Fibroblast of lung (primary cell): ENCODE data around the gene PROK1. TPM values are rescaled to one million over a fixed set of nuclear protein-coding genes. Genes with fewer than 3 reads are reported as not detected.

Experiments used
- DNase-seq, 2 donors: peaks; one replicate each; pipeline versions ENCODE4 v3.0.0 to v3.0.0-alpha.2; 2010; ENCODE audit warnings: low read depth in 2 of 2
- H2AFZ ChIP-seq: 2 replicates; pipeline ENCODE4 v1.5.1; 2012; ENCODE audit warnings: low read length, control low read depth, inconsistent platforms
- H3K27ac ChIP-seq: 2 replicates; pipeline ENCODE4 v1.5.1; 2011; ENCODE audit warnings: low read length, control low read depth; ENCODE audit not compliant: insufficient read depth
- H3K27me3 ChIP-seq: 2 replicates; pipeline ENCODE4 v1.5.1; 2011; ENCODE audit warnings: mild to moderate bottlenecking, low read length; ENCODE audit not compliant: control insufficient read depth, insufficient read depth
- H3K36me3 ChIP-seq: 2 replicates; pipeline ENCODE4 v1.5.1; 2011; ENCODE audit warnings: low read length; ENCODE audit not compliant: control insufficient read depth, insufficient read depth
- H3K4me1 ChIP-seq: 2 replicates; pipeline ENCODE4 v1.5.1; 2011; ENCODE audit warnings: low read length; ENCODE audit not compliant: control insufficient read depth, insufficient read depth; ENCODE audit errors: extremely low read depth
- H3K4me2 ChIP-seq: 2 replicates; pipeline ENCODE4 v1.5.1; 2011; ENCODE audit warnings: low read length, control low read depth; ENCODE audit not compliant: insufficient read depth; ENCODE audit errors: extremely low read depth
- H3K4me3 ChIP-seq, 4 experiments: fragments of 200-600 bp in 1 of 4; sonication (generic) in 1 of 4; replicated peaks in 1 of 4; 2 replicates each; pipeline ENCODE4 v1.5.1; 2011 to 2016; ENCODE audit warnings: low read length in 4 of 4, low read depth in 3 of 4, mild to moderate bottlenecking in 3 of 4, control low read depth in 2 of 4, inconsistent platforms in 1 of 4, mixed read lengths in 1 of 4; ENCODE audit not compliant: insufficient read depth in 1 of 4; ENCODE audit errors: control extremely low read depth in 1 of 4
- H3K79me2 ChIP-seq: 2 replicates; pipeline ENCODE4 v1.5.1; 2012; ENCODE audit warnings: mild to moderate bottlenecking, low read length, inconsistent platforms; ENCODE audit not compliant: control insufficient read depth, insufficient read depth
- H3K9ac ChIP-seq: 2 replicates; pipeline ENCODE4 v1.5.1; 2011; ENCODE audit warnings: mild to moderate bottlenecking, low read length, control low read depth; ENCODE audit not compliant: insufficient read depth
- H3K9me3 ChIP-seq: 2 replicates; pipeline ENCODE4 v1.5.1; 2012; ENCODE audit warnings: low read depth, low read length; ENCODE audit not compliant: control insufficient read depth, insufficient read depth
- H4K20me1 ChIP-seq: 2 replicates; pipeline ENCODE4 v1.5.1; 2011; ENCODE audit warnings: low read length; ENCODE audit not compliant: control insufficient read depth, insufficient read depth; ENCODE audit errors: extremely low read depth
- CTCF ChIP-seq, 2 donors: IDR thresholded peaks in 1 of 2; conservative IDR thresholded peaks in 1 of 2; 1 replicate in 1 of 2; 2 replicates in 1 of 2; pipeline ENCODE4 v1.5.1; 2011 to 2012; ENCODE audit warnings: low read length in 2 of 2, control low read depth in 1 of 2, inconsistent platforms in 1 of 2, low read depth in 1 of 2, mild to moderate bottlenecking in 1 of 2
- EZH2 ChIP-seq: IDR thresholded peaks from 2 replicates; pipeline ENCODE4 v1.5.1; 2012; ENCODE audit warnings: low read length, control low read depth, mild to moderate bottlenecking; ENCODE audit errors: missing control alignments
- polyA plus RNA-seq, 2 donors: library from polyadenylated mRNA; depleted of rRNA in 1 of 2; stranded (reverse) in 1 of 2; unstranded in 1 of 2; fragments of >200 nt; gene quantifications; 2 replicates each; pipeline ENCODE4 v1.2.1, GENCODE V29; 2011 to 2012; ENCODE audit warnings: missing spikeins in 1 of 2
- total RNA-seq: library from RNA; depleted of rRNA; stranded (reverse); fragments of >200 nt; gene quantifications from 2 replicates; pipeline ENCODE4 v1.2.1, GENCODE V29; 2014

The PROK1 gene
- total and polyA plus RNA-seq, 2 donors (not counting 1 experiment from before 2014, with no cell fraction given), result not detected

- Histone ChIP-seq H3K27ac (no peak overlapping the region), H3K79me2 (no peaks in the 10 kb centered on the region)
- TF ChIP-seq EZH2, result no peak
- no peak for TF ChIP-seq CTCF (conservative IDR thresholded peaks at IDR 0.05 in 1 of 2, IDR thresholded peaks at IDR 0.05 in 1 of 2; ENCODE audit: low read depth in 1 of 2, low read length in 2 of 2)
These were observed 47.3 kb downstream of the PROK1 start for GRCh38 chr1:110498270-110498669.

GRCh38 chr1:110501488-110502132 is 50.7 kb downstream of the PROK1 start:
- H3K4me1 ChIP-seq, result no peaks in the 10 kb centered on the region
- H3K9ac ChIP-seq, result no peak overlapping the region
- DNase-seq, result no peak
- no peak overlapping the region for H2AFZ ChIP-seq
- no peak overlapping the region for H3K4me3 ChIP-seq
- H3K4me2 ChIP-seq, result no peak overlapping the region
- H3K36me3 ChIP-seq, result no peaks in the 10 kb centered on the region
- no peaks in the 10 kb centered on the region for H3K79me2 ChIP-seq
- no peaks in the 10 kb centered on the region for H3K9me3 ChIP-seq
- H3K27ac ChIP-seq, result no peak overlapping the region
- TF ChIP-seq CTCF (conservative IDR thresholded peaks at IDR 0.05 in 1 of 2, IDR thresholded peaks at IDR 0.05 in 1 of 2; ENCODE audit: low read depth in 1 of 2, low read length in 2 of 2), result no peak
- no peak for TF ChIP-seq EZH2
- H3K27me3 ChIP-seq, result peaks cover 3% of the 10 kb centered on the region
- no peaks in the 10 kb centered on the region for H4K20me1 ChIP-seq

More at GRCh38 chr1:110498270-110498669, 47.3 kb downstream of the PROK1 start:
- H3K36me3 ChIP-seq, result no peaks in the 10 kb centered on the region
- H3K4me1 ChIP-seq, result no peaks in the 10 kb centered on the region
- no peak overlapping the region for H2AFZ ChIP-seq
- no peaks in the 10 kb centered on the region for H3K9me3 ChIP-seq
- H4K20me1 ChIP-seq, result no peaks in the 10 kb centered on the region
- no peak for DNase-seq
- no peak overlapping the region for H3K4me2 ChIP-seq
- H3K9ac ChIP-seq, result no peak overlapping the region
- H3K4me3 ChIP-seq, result no peak overlapping the region
- peaks cover 8% of the 10 kb centered on the region for H3K27me3 ChIP-seq

GRCh38 chr1:110502402-110503151 is 51.6 kb downstream of the PROK1 start:
- DNase-seq, result no peak
- no peak overlapping the region for H3K27ac ChIP-seq
- no peak overlapping the region for H3K4me2 ChIP-seq
- H3K79me2 ChIP-seq, result no peaks in the 10 kb centered on the region
- TF ChIP-seq EZH2, result no peak
- TF ChIP-seq CTCF (conservative IDR thresholded peaks at IDR 0.05 in 1 of 2, IDR thresholded peaks at IDR 0.05 in 1 of 2; ENCODE audit: low read depth in 1 of 2, low read length in 2 of 2), result no peak
- H3K9ac ChIP-seq, result no peak overlapping the region
- no peaks in the 10 kb centered on the region for H3K36me3 ChIP-seq
- no peak overlapping the region for H3K4me3 ChIP-seq
- no peaks in the 10 kb centered on the region for H4K20me1 ChIP-seq
- no peak overlapping the region for H2AFZ ChIP-seq
- H3K9me3 ChIP-seq, result no peaks in the 10 kb centered on the region
- no peaks in the 10 kb centered on the region for H3K4me1 ChIP-seq
- H3K27me3 ChIP-seq, result peaks cover 4% of the 10 kb centered on the region
